SK-N-SH (cell line): Measurements from ENCODE around the gene FLVCR1.

Experiments
- CTCF ChIP-seq: fragments of 200-600 bp; sonication (generic); IDR thresholded peaks from 2 replicates; pipeline ENCODE4 v1.6.1; 2017; ENCODE audit warnings: antibody characterized with exemption, mild to moderate bottlenecking, moderate library complexity
- EP300 ChIP-seq, 2 experiments: IDR thresholded peaks; 2 replicates each; pipeline versions ENCODE4 v1.4.0 to v1.6.1; 2012; ENCODE audit warnings: borderline replicate concordance in 1 of 2, low read depth in 1 of 2, low read length in 1 of 2
- MXI1 ChIP-seq: IDR thresholded peaks from 2 replicates; pipeline ENCODE4 v1.6.1; 2012; ENCODE audit warnings: mild to moderate bottlenecking, low read depth, low read length, improper control_type of control experiment
- SMC3 ChIP-seq: IDR thresholded peaks from 2 replicates; pipeline ENCODE4 v1.6.1; 2012; ENCODE audit warnings: low read depth, low read length, improper control_type of control experiment
- TAF1 ChIP-seq: IDR thresholded peaks from 2 replicates; pipeline ENCODE4 v1.6.1; 2012; ENCODE audit warnings: low read depth, mild to moderate bottlenecking, low read length, moderate library complexity, borderline replicate concordance
- TCF12 ChIP-seq: IDR thresholded peaks from 2 replicates; pipeline ENCODE4 v1.4.0; 2012
- TF ChIP-seq, protein P1 (sequence below): fragments of 150-350 bp; IDR thresholded peaks from 2 replicates; pipeline ENCODE4 v1.6.1; 2017; ENCODE audit warnings: antibody characterized with exemption, low read length, low read depth, borderline replicate concordance

DNA sequence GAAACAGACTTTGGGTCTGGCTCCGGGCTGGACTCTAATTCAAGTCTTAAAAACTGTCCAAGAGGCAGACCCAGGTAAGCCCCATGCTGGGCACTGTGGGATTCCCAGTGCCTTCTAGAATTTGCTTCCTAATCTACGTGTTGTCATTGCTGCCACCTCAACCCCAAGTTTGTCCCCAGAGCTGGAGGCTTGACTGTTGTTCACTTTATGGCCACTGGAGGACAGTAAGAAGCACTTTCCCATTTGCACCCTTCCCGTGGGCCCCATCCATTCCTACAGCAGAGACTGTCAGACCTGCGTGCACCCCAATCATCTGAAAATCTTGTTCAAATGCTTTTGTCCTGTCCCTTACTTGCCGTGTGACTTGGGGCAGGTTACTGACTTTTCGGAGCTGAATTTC lies 62.8 kb downstream of the FLVCR1 start:
- TF ChIP-seq CTCF (peak; percentile 36), SMC3 (peak; percentile 28; the same call in 1 of the 2 replicates), TAF1 (no peak), MXI1 (no peak), TCF12 (no peak), EP300 (IDR thresholded peaks at IDR 0.05; ENCODE audit: borderline replicate concordance in 1 of 2, low read depth in 1 of 2, low read length in 1 of 2) (no peak)
- TF ChIP-seq, protein P1, sequence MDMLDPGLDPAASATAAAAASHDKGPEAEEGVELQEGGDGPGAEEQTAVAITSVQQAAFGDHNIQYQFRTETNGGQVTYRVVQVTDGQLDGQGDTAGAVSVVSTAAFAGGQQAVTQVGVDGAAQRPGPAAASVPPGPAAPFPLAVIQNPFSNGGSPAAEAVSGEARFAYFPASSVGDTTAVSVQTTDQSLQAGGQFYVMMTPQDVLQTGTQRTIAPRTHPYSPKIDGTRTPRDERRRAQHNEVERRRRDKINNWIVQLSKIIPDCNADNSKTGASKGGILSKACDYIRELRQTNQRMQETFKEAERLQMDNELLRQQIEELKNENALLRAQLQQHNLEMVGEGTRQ = no peak
